ENCODE data around the gene HPD. TPM values are rescaled to one million over a fixed set of nuclear protein-coding genes. Genes with fewer than 3 reads are reported as not detected.

Gene HPD
- total RNA-seq, 5 donors from 2014 or later (not counting 1 experiment from before 2014, with no cell fraction given), result 0.39 to 0.92 (median 0.58) TPM; not detected in 2

DNA sequence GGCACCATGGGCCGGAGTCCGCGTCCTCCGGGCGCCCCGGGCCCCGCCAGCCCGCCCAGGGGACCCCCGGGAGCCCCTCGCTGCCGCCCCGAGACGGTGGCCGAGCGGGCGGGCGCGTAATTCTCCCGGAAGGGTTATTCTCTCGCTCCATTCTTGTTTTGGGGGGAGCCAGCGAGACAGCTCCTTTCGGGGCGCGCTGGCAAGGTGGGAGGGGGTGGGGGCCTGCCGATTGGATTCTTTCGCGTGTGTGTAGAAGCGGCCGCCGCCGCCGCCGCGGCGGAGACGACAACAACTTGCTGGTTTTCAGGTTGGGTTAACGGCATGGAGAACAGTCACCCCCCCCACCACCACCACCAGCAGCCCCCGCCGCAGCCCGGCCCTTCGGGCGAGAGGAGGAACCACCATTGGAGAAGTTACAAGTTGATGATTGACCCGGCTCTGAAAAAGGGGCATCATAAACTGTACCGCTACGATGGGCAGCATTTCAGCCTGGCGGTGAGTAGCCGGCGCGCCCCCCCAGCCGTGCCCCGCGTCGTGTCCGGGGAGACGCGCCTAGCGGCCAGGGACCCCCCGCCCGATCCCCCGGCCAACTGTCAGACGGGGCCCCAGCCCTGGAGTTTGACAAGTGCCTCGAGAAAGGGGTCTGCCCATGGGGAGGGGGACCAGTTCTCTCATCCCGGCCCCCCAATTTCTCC is 54.1 kb downstream of the HPD start:
- CTCF ChIA-PET, result interaction anchor here (0.6 to 13.1 kb wide), 6 partner anchors 9 to 1327 kb away, joined by 3 to 344 read pairs (median 6); partner anchors contain the start of gene RHOF (in 2 of the 2)
- ATAC-seq (replicated peaks in 1 of 4), result peak; percentile 7 to 8 (median 8)
- POLR2A ChIA-PET, result interaction anchor here (0.6 to 2.5 kb wide), 14 partner anchors 10 to 758 kb away, joined by 3 to 10 read pairs (median 4); partner anchors contain the start of gene RHOF (in 1 of the 2)

GRCh38 chr12:121803861-121804416 is 54.7 kb downstream of the HPD start, which contains the start of gene SETD1B:
TSS of gene SETD1B (plus strand) at chr12:121804009. CDS start at chr12:121804738, 729 bp downstream.
- CTCF ChIA-PET, result interaction anchor here (0.6 to 13.1 kb wide), 6 partner anchors 8 to 1328 kb away, joined by 3 to 344 read pairs (median 6); partner anchors contain the start of gene RHOF (in 2 of the 2)
- Histone ChIP-seq H3K27ac (ENCODE audit: low read length) (peak within 1 kb of the TSS; percentile 96), H3K4me1 (ENCODE audit: control insufficient read depth in 1 of 2, extremely low read depth in 1 of 2, insufficient read depth in 2 of 2, low read length in 2 of 2) (peaks cover 20 to 51% of the 10 kb centered on the region in 2 experiments), H3K36me3 (ENCODE audit: control insufficient read depth in 2 of 2, extremely low read depth in 1 of 2, insufficient read depth in 1 of 2, low read length in 1 of 2) (peaks cover 0 to 24% of the 10 kb centered on the region in 2 donors), H3K4me3 (ENCODE audit: control insufficient read depth in 1 of 2, extremely low read depth in 1 of 2, low read length in 1 of 2) (peak within 1 kb of the TSS; percentile 92 to 97), H3K9me3 (no peaks in the 10 kb centered on the region), H3K27me3 (replicated peaks in 1 of 2; ENCODE audit: control insufficient read depth in 2 of 2, extremely low read depth in 1 of 2, insufficient read depth in 2 of 2, low read length in 1 of 2) (no peaks in the 10 kb centered on the region)
- Mint-ChIP-seq H3K27ac (peak within 1 kb of the TSS; percentile 98 to 100), H3K4me3 (peak within 1 kb of the TSS; percentile 93 to 98 (median 98)), H3K36me3 (peaks cover 19% of the 10 kb centered on the region), H3K9me3 (no peaks in the 10 kb centered on the region), H3K4me1 (peaks cover 22 to 39% (median 38%) of the 10 kb centered on the region in 3 donors), H3K27me3 (no peaks in the 10 kb centered on the region)
- DNase-seq (peak in 19 of 35 experiments; percentile 38 to 74 (median 54)), ATAC-seq (replicated peaks in 1 of 4) (peak; percentile 1 to 15 (median 8))
- POLR2A ChIA-PET, result interaction anchor here (0.6 to 2.5 kb wide), 12 partner anchors 10 to 758 kb away, joined by 3 to 10 read pairs (median 5); no protein-coding TSS in a partner anchor
- WGBS (ENCODE audit: insufficient coverage), result 0% methylated on average over 74 of the region's 74 CpGs

More for the DNA sequence above, 54.1 kb downstream of the HPD start:
- WGBS (ENCODE audit: insufficient coverage), result under 1% methylated on average over 43 of the region's 63 CpGs
- H3K4me1 ChIP-seq (ENCODE audit: control insufficient read depth in 1 of 2, extremely low read depth in 1 of 2, insufficient read depth in 2 of 2, low read length in 2 of 2), result peaks cover 16 to 49% of the 10 kb centered on the region in 2 experiments
- no peaks in the 10 kb centered on the region for H3K9me3 Mint-ChIP-seq
- peak overlapping the region; percentile 92 to 98 (median 98) for H3K4me3 Mint-ChIP-seq
- H3K27me3 Mint-ChIP-seq, result no peaks in the 10 kb centered on the region
- peak; percentile 52 to 84 (median 74) for DNase-seq
- no peaks in the 10 kb centered on the region for H3K9me3 ChIP-seq
- H3K27ac ChIP-seq (ENCODE audit: low read length), result peak overlapping the region; percentile 40
- peak overlapping the region; percentile 71 to 82 for H3K4me3 ChIP-seq (ENCODE audit: control insufficient read depth in 1 of 2, extremely low read depth in 1 of 2, low read length in 1 of 2)
- peaks cover 20 to 40% (median 38%) of the 10 kb centered on the region in 3 donors for H3K4me1 Mint-ChIP-seq
- peak overlapping the region; percentile 98 to 100 for H3K27ac Mint-ChIP-seq
- H3K36me3 ChIP-seq (ENCODE audit: control insufficient read depth in 2 of 2, extremely low read depth in 1 of 2, insufficient read depth in 1 of 2, low read length in 1 of 2), result peaks cover 0 to 26% of the 10 kb centered on the region in 2 donors
- peaks cover 21% of the 10 kb centered on the region for H3K36me3 Mint-ChIP-seq
- no peaks in the 10 kb centered on the region for H3K27me3 ChIP-seq (replicated peaks in 1 of 2; ENCODE audit: control insufficient read depth in 2 of 2, extremely low read depth in 1 of 2, insufficient read depth in 2 of 2, low read length in 1 of 2)

DNA sequence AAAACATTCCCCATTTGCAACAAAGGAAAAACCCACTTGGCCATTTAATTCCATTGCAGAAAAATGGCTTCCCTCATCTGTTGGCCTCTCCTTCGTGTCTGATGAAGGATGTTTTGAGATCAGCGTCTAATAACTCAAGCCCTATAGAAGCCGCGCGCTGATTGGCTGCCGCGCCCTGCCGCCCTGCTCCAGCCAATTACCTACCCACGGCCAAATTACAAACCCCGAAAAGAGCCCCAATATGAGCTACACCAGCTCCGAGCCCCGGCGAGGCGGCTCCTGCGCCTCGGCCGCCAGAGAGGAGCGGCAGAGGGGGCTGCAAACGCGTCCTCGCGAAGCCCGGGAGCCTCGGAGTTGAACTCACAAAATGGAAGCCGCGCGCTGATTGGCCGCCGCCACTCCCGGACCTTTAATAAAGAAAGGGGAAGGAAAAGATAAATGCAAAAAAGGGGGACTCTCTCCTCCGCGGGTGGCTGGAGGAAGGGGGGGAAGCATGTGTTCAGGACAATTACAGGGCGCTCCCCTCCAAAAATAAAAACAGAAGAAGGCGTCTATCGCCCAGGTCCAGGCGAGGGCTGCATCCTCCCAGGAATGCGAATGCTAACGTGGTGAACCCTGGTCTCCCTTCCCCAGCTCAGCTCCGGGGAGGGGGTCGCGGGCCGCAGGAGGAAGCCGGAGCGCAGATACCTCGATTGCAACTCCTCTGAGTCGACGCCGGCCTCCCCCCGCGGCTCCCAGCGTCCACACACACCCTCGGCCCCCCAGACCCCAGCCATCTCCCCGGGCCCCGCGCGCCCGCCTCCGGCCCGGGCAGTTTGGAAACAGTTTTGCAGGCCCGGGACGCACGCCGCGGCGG is 55.6 kb downstream of the HPD start:
- Histone ChIP-seq H3K4me3 (ENCODE audit: control insufficient read depth in 1 of 2, extremely low read depth in 1 of 2, low read length in 1 of 2) (peak overlapping the region; percentile 92 to 97), H3K9me3 (no peaks in the 10 kb centered on the region), H3K27me3 (replicated peaks in 1 of 2; ENCODE audit: control insufficient read depth in 2 of 2, extremely low read depth in 1 of 2, insufficient read depth in 2 of 2, low read length in 1 of 2) (no peaks in the 10 kb centered on the region), H3K36me3 (ENCODE audit: control insufficient read depth in 2 of 2, extremely low read depth in 1 of 2, insufficient read depth in 1 of 2, low read length in 1 of 2) (peaks cover 0 to 25% of the 10 kb centered on the region in 2 donors), H3K27ac (ENCODE audit: low read length) (peak overlapping the region; percentile 96), H3K4me1 (ENCODE audit: control insufficient read depth in 1 of 2, extremely low read depth in 1 of 2, insufficient read depth in 2 of 2, low read length in 2 of 2) (peaks cover 27 to 52% of the 10 kb centered on the region in 2 experiments)
- Mint-ChIP-seq H3K4me3 (peak overlapping the region; percentile 93 to 98 (median 96)), H3K4me1 (peaks cover 24 to 46% (median 40%) of the 10 kb centered on the region in 3 donors), H3K36me3 (peaks cover 22% of the 10 kb centered on the region), H3K27me3 (no peaks in the 10 kb centered on the region), H3K27ac (peak overlapping the region; percentile 96 to 98), H3K9me3 (no peaks in the 10 kb centered on the region)
- ATAC-seq (replicated peaks in 1 of 4), result peak; percentile 45 to 57 (median 52)
- peak; percentile 81 to 94 (median 87) for DNase-seq
- WGBS (ENCODE audit: insufficient coverage), result under 1% methylated on average over 44 of the region's 65 CpGs
- ChIA-PET CTCF (interaction anchor here (0.5 to 13.1 kb wide), 8 partner anchors 7 to 131 kb away, joined by 3 to 344 read pairs (median 5); partner anchors contain the start of genes RHOF (in 2 of the 2) and TMEM120B (in 1 of the 2)), POLR2A (interaction anchor here (0.5 to 2.5 kb wide), 12 partner anchors 7 to 176 kb away, joined by 3 to 12 read pairs (median 5); partner anchors contain the start of gene RHOF (in 1 of the 2))

DNA sequence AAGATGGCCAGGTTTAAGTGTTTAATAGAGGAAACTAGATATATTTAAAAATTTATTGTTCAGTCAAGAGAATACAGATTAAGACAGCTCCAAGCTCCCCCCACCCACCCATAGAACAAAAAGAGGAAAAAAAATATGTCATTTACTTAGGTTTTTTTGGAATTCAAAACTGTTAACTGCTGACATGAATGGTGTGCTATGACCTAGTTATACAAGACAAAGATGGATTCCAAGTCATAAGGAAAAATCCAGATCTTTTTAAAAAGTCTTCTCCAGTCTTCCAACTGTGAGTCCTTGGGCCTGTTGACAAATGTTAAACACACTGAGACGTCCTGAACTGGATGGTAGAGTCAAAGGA is 56.2 kb downstream of the HPD start:
- H3K9me3 ChIP-seq, result no peaks in the 10 kb centered on the region
- peaks cover 29 to 53% (median 40%) of the 10 kb centered on the region in 3 donors for H3K4me1 Mint-ChIP-seq
- peaks cover 27 to 52% of the 10 kb centered on the region in 2 experiments for H3K4me1 ChIP-seq (ENCODE audit: control insufficient read depth in 1 of 2, extremely low read depth in 1 of 2, insufficient read depth in 2 of 2, low read length in 2 of 2)
- POLR2A ChIA-PET, result interaction anchor here (0.6 to 2.0 kb wide), 12 partner anchors 8 to 1453 kb away, joined by 3 to 12 read pairs (median 4); partner anchors contain the start of gene RHOF (in 1 of the 2)
- peak overlapping the region; percentile 93 to 98 (median 96) for H3K4me3 Mint-ChIP-seq
- H3K9me3 Mint-ChIP-seq, result no peaks in the 10 kb centered on the region
- H3K36me3 ChIP-seq (ENCODE audit: control insufficient read depth in 2 of 2, extremely low read depth in 1 of 2, insufficient read depth in 1 of 2, low read length in 1 of 2), result peaks cover 0 to 25% of the 10 kb centered on the region in 2 donors
- no peaks in the 10 kb centered on the region for H3K27me3 ChIP-seq (replicated peaks in 1 of 2; ENCODE audit: control insufficient read depth in 2 of 2, extremely low read depth in 1 of 2, insufficient read depth in 2 of 2, low read length in 1 of 2)
- CTCF ChIA-PET, result interaction anchor here (0.7 to 13.1 kb wide), 9 partner anchors 6 to 131 kb away, joined by 3 to 344 read pairs (median 5); partner anchors contain the start of genes RHOF (in 2 of the 2) and TMEM120B (in 1 of the 2)
- peak overlapping the region; percentile 92 to 97 for H3K4me3 ChIP-seq (ENCODE audit: control insufficient read depth in 1 of 2, extremely low read depth in 1 of 2, low read length in 1 of 2)
- peaks cover 24% of the 10 kb centered on the region for H3K36me3 Mint-ChIP-seq
- H3K27ac Mint-ChIP-seq, result peak overlapping the region; percentile 96 to 98
- DNase-seq (no peak), ATAC-seq (replicated peaks in 1 of 4) (no peak)
- no peaks in the 10 kb centered on the region for H3K27me3 Mint-ChIP-seq
- WGBS (ENCODE audit: insufficient coverage), result no CpG with 5 or more reads among the region's 1 CpG
- H3K27ac ChIP-seq (ENCODE audit: low read length), result peak overlapping the region; percentile 96

- Mint-ChIP-seq H3K27ac (peak overlapping the region; percentile 96 to 98), H3K4me3 (peak overlapping the region; percentile 93 to 98 (median 96)), H3K9me3 (no peaks in the 10 kb centered on the region), H3K4me1 (peaks cover 27 to 55% (median 39%) of the 10 kb centered on the region in 3 donors), H3K36me3 (peaks cover 27% of the 10 kb centered on the region), H3K27me3 (no peaks in the 10 kb centered on the region)
- Histone ChIP-seq H3K4me1 (ENCODE audit: control insufficient read depth in 1 of 2, extremely low read depth in 1 of 2, insufficient read depth in 2 of 2, low read length in 2 of 2) (peaks cover 24 to 52% of the 10 kb centered on the region in 2 experiments), H3K27ac (ENCODE audit: low read length) (peak overlapping the region; percentile 96), H3K36me3 (ENCODE audit: control insufficient read depth in 2 of 2, extremely low read depth in 1 of 2, insufficient read depth in 1 of 2, low read length in 1 of 2) (peaks cover 3 to 26% of the 10 kb centered on the region in 2 donors), H3K27me3 (replicated peaks in 1 of 2; ENCODE audit: control insufficient read depth in 2 of 2, extremely low read depth in 1 of 2, insufficient read depth in 2 of 2, low read length in 1 of 2) (no peaks in the 10 kb centered on the region), H3K4me3 (ENCODE audit: control insufficient read depth in 1 of 2, extremely low read depth in 1 of 2, low read length in 1 of 2) (peak overlapping the region; percentile 92 to 97), H3K9me3 (no peaks in the 10 kb centered on the region)
- peak in 34 of 35 experiments; percentile 45 to 92 (median 73) for DNase-seq
- peak; percentile 8 to 36 (median 25) for ATAC-seq (replicated peaks in 1 of 4)
- ChIA-PET CTCF (interaction anchor here (0.7 to 13.1 kb wide), 10 partner anchors 6 to 249 kb away, joined by 3 to 344 read pairs (median 4); partner anchors contain the start of genes RHOF (in 2 of the 2) and TMEM120B (in 1 of the 2)), POLR2A (interaction anchor here (0.6 to 2.0 kb wide), 14 partner anchors 8 to 1788 kb away, joined by 3 to 14 read pairs (median 4); partner anchors contain the start of gene RHOF (in 1 of the 2))
- WGBS (ENCODE audit: insufficient coverage), result 0% methylated on average over 7 of the region's 18 CpGs
These were observed 56.8 kb downstream of the HPD start for GRCh38 chr12:121801595-121802484.

Measured in T-cell (primary cell).